HEK293 (cell line): Measurements from ENCODE around the gene TSPYL6.

Experiments
- RBAK ChIP-seq: fragments of 450-650 bp; formaldehyde crosslinking; IDR thresholded peaks from 2 replicates; pipeline ENCODE4 v1.5.1; 2016; ENCODE audit warnings: missing biosample characterization, missing genetic modification characterization
- TCF7L2 ChIP-seq: IDR thresholded peaks from 2 replicates; pipeline ENCODE4 v1.6.1; 2011; ENCODE audit warnings: low read depth, mild to moderate bottlenecking, inconsistent platforms, low read length, moderate library complexity, borderline replicate concordance
- ZNF121 ChIP-seq: fragments of 450-650 bp; formaldehyde crosslinking; IDR thresholded peaks from 2 replicates; pipeline ENCODE4 v1.5.1; 2016; ENCODE audit warnings: missing biosample characterization, missing genetic modification characterization
- ZNF157 ChIP-seq: fragments of 450-650 bp; formaldehyde crosslinking; IDR thresholded peaks from 2 replicates; pipeline ENCODE4 v1.5.1; 2016; ENCODE audit warnings: missing biosample characterization, missing genetic modification characterization
- ZNF274 ChIP-seq, 2 experiments: fragments of 200-500 bp in 1 of 2; fragments of 450-650 bp in 1 of 2; sonication (Bioruptor generic) in 1 of 2; formaldehyde crosslinking in 1 of 2; IDR thresholded peaks; 2 replicates each; pipeline versions ENCODE4 v1.5.1 to v1.6.1; 2014 to 2016; ENCODE audit warnings: borderline replicate concordance in 1 of 2, inconsistent platforms in 1 of 2, low read length in 1 of 2, missing biosample characterization in 1 of 2, missing genetic modification characterization in 1 of 2
- ZNF48 ChIP-seq: fragments of 450-650 bp; formaldehyde crosslinking; IDR thresholded peaks from 2 replicates; pipeline ENCODE4 v1.5.1; 2016; ENCODE audit warnings: missing biosample characterization, missing genetic modification characterization
- ZNF670 ChIP-seq: fragments of 450-650 bp; formaldehyde crosslinking; IDR thresholded peaks from 2 replicates; pipeline ENCODE4 v1.5.1; 2016; ENCODE audit warnings: missing biosample characterization, missing genetic modification characterization, low read depth
- TF ChIP-seq, protein P1 (sequence below): fragments of 450-650 bp; formaldehyde crosslinking; IDR thresholded peaks from 2 replicates; pipeline ENCODE4 v1.5.1; 2016; ENCODE audit warnings: missing biosample characterization, missing genetic modification characterization
- TF ChIP-seq, protein P2 (sequence below): fragments of 450-650 bp; formaldehyde crosslinking; IDR thresholded peaks from 2 replicates; pipeline ENCODE4 v1.5.1; 2016; ENCODE audit warnings: missing biosample characterization, missing genetic modification characterization

DNA sequence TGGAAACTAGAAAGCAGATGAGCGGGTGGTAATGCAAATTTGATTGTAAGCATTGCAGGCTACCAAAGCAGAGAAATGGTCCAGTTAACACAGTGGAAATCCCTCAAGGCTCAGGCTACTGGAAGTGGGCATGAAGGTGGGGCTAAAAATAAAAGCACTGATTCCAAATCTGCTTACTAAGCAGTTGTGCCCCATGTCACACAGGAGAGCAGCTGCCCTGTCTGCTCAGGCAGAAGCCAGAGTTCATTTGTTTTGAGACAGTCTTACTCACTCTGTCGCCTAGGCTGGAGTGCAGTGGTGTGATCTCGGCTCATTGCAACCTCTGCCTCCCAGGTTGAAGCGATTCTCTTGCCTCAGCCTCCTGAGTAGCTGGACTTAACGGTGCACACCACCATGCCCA, 42.5 kb upstream of the TSPYL6 start:
- no peak for TF ChIP-seq ZNF274 (IDR thresholded peaks at IDR 0.05; ENCODE audit: low read length)
- no peak for TF ChIP-seq ZNF274 (tag by site-specific recombination; IDR thresholded peaks at IDR 0.05; ENCODE audit: borderline replicate concordance)
- TF ChIP-seq, protein P1, sequence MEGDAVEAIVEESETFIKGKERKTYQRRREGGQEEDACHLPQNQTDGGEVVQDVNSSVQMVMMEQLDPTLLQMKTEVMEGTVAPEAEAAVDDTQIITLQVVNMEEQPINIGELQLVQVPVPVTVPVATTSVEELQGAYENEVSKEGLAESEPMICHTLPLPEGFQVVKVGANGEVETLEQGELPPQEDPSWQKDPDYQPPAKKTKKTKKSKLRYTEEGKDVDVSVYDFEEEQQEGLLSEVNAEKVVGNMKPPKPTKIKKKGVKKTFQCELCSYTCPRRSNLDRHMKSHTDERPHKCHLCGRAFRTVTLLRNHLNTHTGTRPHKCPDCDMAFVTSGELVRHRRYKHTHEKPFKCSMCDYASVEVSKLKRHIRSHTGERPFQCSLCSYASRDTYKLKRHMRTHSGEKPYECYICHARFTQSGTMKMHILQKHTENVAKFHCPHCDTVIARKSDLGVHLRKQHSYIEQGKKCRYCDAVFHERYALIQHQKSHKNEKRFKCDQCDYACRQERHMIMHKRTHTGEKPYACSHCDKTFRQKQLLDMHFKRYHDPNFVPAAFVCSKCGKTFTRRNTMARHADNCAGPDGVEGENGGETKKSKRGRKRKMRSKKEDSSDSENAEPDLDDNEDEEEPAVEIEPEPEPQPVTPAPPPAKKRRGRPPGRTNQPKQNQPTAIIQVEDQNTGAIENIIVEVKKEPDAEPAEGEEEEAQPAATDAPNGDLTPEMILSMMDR (tag by site-specific recombination): no peak
- TF ChIP-seq RBAK (tag by site-specific recombination): no peak
- TF ChIP-seq TCF7L2: no peak
- TF ChIP-seq ZNF157: no peak
- TF ChIP-seq ZNF48 (tag by site-specific recombination): no peak
- TF ChIP-seq ZNF121 (tag by site-specific recombination): no peak
- no peak for TF ChIP-seq ZNF670 (tag by site-specific recombination)
- TF ChIP-seq, protein P2, sequence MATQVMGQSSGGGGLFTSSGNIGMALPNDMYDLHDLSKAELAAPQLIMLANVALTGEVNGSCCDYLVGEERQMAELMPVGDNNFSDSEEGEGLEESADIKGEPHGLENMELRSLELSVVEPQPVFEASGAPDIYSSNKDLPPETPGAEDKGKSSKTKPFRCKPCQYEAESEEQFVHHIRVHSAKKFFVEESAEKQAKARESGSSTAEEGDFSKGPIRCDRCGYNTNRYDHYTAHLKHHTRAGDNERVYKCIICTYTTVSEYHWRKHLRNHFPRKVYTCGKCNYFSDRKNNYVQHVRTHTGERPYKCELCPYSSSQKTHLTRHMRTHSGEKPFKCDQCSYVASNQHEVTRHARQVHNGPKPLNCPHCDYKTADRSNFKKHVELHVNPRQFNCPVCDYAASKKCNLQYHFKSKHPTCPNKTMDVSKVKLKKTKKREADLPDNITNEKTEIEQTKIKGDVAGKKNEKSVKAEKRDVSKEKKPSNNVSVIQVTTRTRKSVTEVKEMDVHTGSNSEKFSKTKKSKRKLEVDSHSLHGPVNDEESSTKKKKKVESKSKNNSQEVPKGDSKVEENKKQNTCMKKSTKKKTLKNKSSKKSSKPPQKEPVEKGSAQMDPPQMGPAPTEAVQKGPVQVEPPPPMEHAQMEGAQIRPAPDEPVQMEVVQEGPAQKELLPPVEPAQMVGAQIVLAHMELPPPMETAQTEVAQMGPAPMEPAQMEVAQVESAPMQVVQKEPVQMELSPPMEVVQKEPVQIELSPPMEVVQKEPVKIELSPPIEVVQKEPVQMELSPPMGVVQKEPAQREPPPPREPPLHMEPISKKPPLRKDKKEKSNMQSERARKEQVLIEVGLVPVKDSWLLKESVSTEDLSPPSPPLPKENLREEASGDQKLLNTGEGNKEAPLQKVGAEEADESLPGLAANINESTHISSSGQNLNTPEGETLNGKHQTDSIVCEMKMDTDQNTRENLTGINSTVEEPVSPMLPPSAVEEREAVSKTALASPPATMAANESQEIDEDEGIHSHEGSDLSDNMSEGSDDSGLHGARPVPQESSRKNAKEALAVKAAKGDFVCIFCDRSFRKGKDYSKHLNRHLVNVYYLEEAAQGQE (tag by site-specific recombination): no peak
